HepG2 (cell line): ENCODE measurements around the gene PLEKHA5. TPM values are rescaled to one million over a fixed set of nuclear protein-coding genes. Genes with fewer than 3 reads are reported as not detected.

Experiments
- ATAC-seq: fragments of 200-7000 bp; cut with Tn5 transposase; 3 replicates; pipeline ENCODE4 v1.9.1; 2020; ENCODE audit warnings: mild to moderate bottlenecking, moderate library complexity
- BruUV-seq: library from RNA; stranded (reverse); fragments of 400-500 nt; replicated peaks from 2 replicates; lab custom pipeline; 2021; lab: Mats Ljungman, UMichigan
- CTCF ChIA-PET: fragments of 300-600 bp; formaldehyde crosslinking; extraction: SDS; loops from one replicate; lab custom pipeline; 2021; ENCODE audit warnings: low total read pairs, inconsistent platforms, low intra/inter-chr PET ratio; lab: Yijun Ruan, JAX
- POLR2A ChIA-PET: fragments of 350-600 bp; sonication (Branson Sonifier 250); formaldehyde crosslinking; loops from one replicate; lab custom pipeline; 2020; ENCODE audit warnings: antibody characterized with exemption, inconsistent platforms; lab: Yijun Ruan, JAX
- DNase-seq: peaks from one replicate; pipeline ENCODE4 v3.0.0-alpha.2; 2015; ENCODE audit warnings: low spot score
- FAIRE-seq: peaks from 3 replicates; lab custom pipeline; 2011; peaks lifted over from hg19 to GRCh38; lab: Jason Lieb, UNC
- H2AFZ ChIP-seq: one replicate; pipeline ENCODE4 v1.6.1; 2011; ENCODE audit warnings: low read length, inconsistent platforms
- H3K27ac ChIP-seq: fragments of 300-600 bp; 3 replicates; pipeline ENCODE4 v1.8.0; 2011; ENCODE audit warnings: mixed run types, mild to moderate bottlenecking, mixed read lengths, low read length, inconsistent platforms; ENCODE audit not compliant: insufficient read depth; ENCODE audit errors: extremely low read length
- H3K27me3 ChIP-seq, 2 experiments: fragments of 200-600 bp in 1 of 2; 2 replicates in 1 of 2; 3 replicates in 1 of 2; pipeline versions ENCODE4 v1.6.0 to v1.8.0; 2011; ENCODE audit warnings: low read length in 2 of 2, mild to moderate bottlenecking in 2 of 2, moderate library complexity in 2 of 2, inconsistent platforms in 1 of 2; ENCODE audit not compliant: insufficient read depth in 2 of 2, control insufficient read depth in 1 of 2
- H3K36me3 ChIP-seq, 2 experiments: fragments of 200-600 bp in 1 of 2; replicated peaks in 1 of 2; 2 replicates in 1 of 2; 3 replicates in 1 of 2; pipeline versions ENCODE4 v1.5.1 to v1.8.0; 2011; ENCODE audit warnings: low read length in 2 of 2, inconsistent platforms in 1 of 2; ENCODE audit not compliant: insufficient read depth in 2 of 2, control insufficient read depth in 1 of 2
- H3K4me1 ChIP-seq: 2 replicates; pipeline ENCODE4 v1.5.1; 2012; ENCODE audit warnings: low read length, inconsistent platforms; ENCODE audit not compliant: insufficient read depth
- H3K4me2 ChIP-seq: 2 replicates; pipeline ENCODE4 v1.6.0; 2011; ENCODE audit warnings: low read depth, low read length, inconsistent platforms
- H3K4me3 ChIP-seq, 3 experiments: fragments of 200-600 bp in 1 of 3; sonication (generic), shearing (Covaris generic) in 1 of 3; replicated peaks in 1 of 3; 2 replicates each; pipeline ENCODE4 v1.5.1; 2011 to 2016; ENCODE audit warnings: low read length in 3 of 3, inconsistent platforms in 2 of 3, low read depth in 2 of 3, mild to moderate bottlenecking in 2 of 3, control low read depth in 1 of 3, mixed read lengths in 1 of 3; ENCODE audit not compliant: insufficient read depth in 1 of 3
- H3K79me2 ChIP-seq: one replicate; pipeline ENCODE4 v1.6.1; 2011; ENCODE audit warnings: low read length, inconsistent platforms; ENCODE audit not compliant: insufficient read depth
- H3K9ac ChIP-seq: 2 replicates; pipeline ENCODE4 v1.6.0; 2011; ENCODE audit warnings: mild to moderate bottlenecking, low read depth, low read length, inconsistent platforms; ENCODE audit not compliant: insufficient read depth
- H3K9me3 ChIP-seq: 2 replicates; pipeline ENCODE4 v1.5.1; 2012; ENCODE audit warnings: mild to moderate bottlenecking, low read length
- H4K20me1 ChIP-seq: 2 replicates; pipeline ENCODE4 v1.6.0; 2011; ENCODE audit warnings: inconsistent platforms, mild to moderate bottlenecking, low read length, moderate library complexity; ENCODE audit not compliant: insufficient read depth
- AHDC1 ChIP-seq: sonication (generic); formaldehyde crosslinking; IDR thresholded peaks from 2 replicates; pipeline ENCODE4 v1.5.1; 2020; ENCODE audit warnings: mild to moderate bottlenecking, missing genetic modification reagents, borderline replicate concordance
- BCL6 ChIP-seq: IDR thresholded peaks from 2 replicates; pipeline ENCODE4 v1.6.1; 2016; ENCODE audit warnings: missing genetic modification reagents, missing compliant biosample characterization
- FOXM1 ChIP-seq: sonication (generic); formaldehyde crosslinking; IDR thresholded peaks from 2 replicates; pipeline ENCODE4 v1.5.0; 2020; ENCODE audit warnings: missing genetic modification reagents
- HMG20A ChIP-seq: IDR thresholded peaks from 2 replicates; pipeline ENCODE4 v1.6.1; 2016; ENCODE audit warnings: borderline replicate concordance
- HMGXB4 ChIP-seq, 2 experiments: sonication (generic) in 1 of 2; formaldehyde crosslinking in 1 of 2; IDR thresholded peaks; 2 replicates each; pipeline versions ENCODE4 v1.4.0 to v1.6.1; 2018 to 2020; ENCODE audit warnings: missing genetic modification reagents in 2 of 2, borderline replicate concordance in 1 of 2, low read depth in 1 of 2, mild to moderate bottlenecking in 1 of 2, missing biosample characterization in 1 of 2
- MAFF ChIP-seq: IDR thresholded peaks from 2 replicates; pipeline ENCODE4 v1.6.1; 2011; ENCODE audit warnings: low read depth, low read length, improper control_type of control experiment
- MAFK ChIP-seq, 2 experiments: IDR thresholded peaks in 1 of 2; conservative IDR thresholded peaks in 1 of 2; 2 replicates each; pipeline ENCODE4 v1.6.1; 2011; ENCODE audit warnings: improper control_type of control experiment in 2 of 2, low read length in 2 of 2
- PITX1 ChIP-seq: sonication (generic); formaldehyde crosslinking; IDR thresholded peaks from 2 replicates; pipeline ENCODE4 v1.5.1; 2020; ENCODE audit warnings: mild to moderate bottlenecking, missing genetic modification reagents
- ZNF207 ChIP-seq: fragments of 450-650 bp; IDR thresholded peaks from 2 replicates; pipeline ENCODE4 v1.6.1; 2016; ENCODE audit warnings: antibody characterized with exemption, borderline replicate concordance
- ZNF350 ChIP-seq: sonication (generic); formaldehyde crosslinking; IDR thresholded peaks from 2 replicates; pipeline ENCODE4 v1.4.0; 2020; ENCODE audit warnings: mild to moderate bottlenecking, low read depth, missing genetic modification reagents, borderline replicate concordance
- WGBS: methylation state at CpG from one replicate; pipeline ENCODE4 v1.1.6; 2017; ENCODE audit warnings: low lambda C conversion rate; 5-methylcytosine and 5-hydroxymethylcytosine counted together
- in situ Hi-C: cut with HindIII; loops from 2 replicates; pipeline ENCODE4 v1.10.0; 2017; ENCODE audit warnings: low pct_unique_long_range_greater_than_20kb; ENCODE audit not compliant: extremely low pct_ligation_motif_present
- intact Hi-C: fragments of 100-400 bp; cut with micrococcal nuclease; formaldehyde crosslinking; loops from one replicate; pipeline ENCODE4 v1.10.0; 2022; ENCODE audit not compliant: unreplicated experiment
- polyA plus RNA-seq, 8 experiments: library from polyadenylated mRNA; depleted of rRNA in 3 of 8; stranded (reverse) in 7 of 8; unstranded in 1 of 8; fragments of >200 nt; fragmentation: Illumina TruSeq in 4 of 8; extraction: Trizol in 4 of 8; gene quantifications; 2 replicates each; pipeline versions ENCODE4 v1.2.1 to v1.2.3, GENCODE V29; 2011 to 2016; ENCODE audit warnings: low read depth in 4 of 8, missing spikeins in 1 of 8, mixed read lengths in 1 of 8; ENCODE audit not compliant: insufficient read depth in 1 of 8
- total RNA-seq, 5 experiments: library from RNA; depleted of rRNA; stranded (reverse); fragments of >200 nt; fragmentation: Illumina TruSeq; extraction: Trizol; gene quantifications; 2 replicates each; pipeline ENCODE4 v1.2.3, GENCODE V29; 2016; ENCODE audit warnings: low read depth in 1 of 5

The PLEKHA5 gene
- total and polyA plus RNA-seq, 2 of the 13 experiments (the other 11 are each of a cell fraction or from before 2014, with no cell fraction given): 4.2 to 15.4 TPM

- no peak overlapping the region for H3K9ac ChIP-seq
- H3K4me3 ChIP-seq: no peak overlapping the region
- CTCF ChIA-PET: no interaction called here
- H2AFZ ChIP-seq: no peak overlapping the region
- no peak overlapping the region for H3K27ac ChIP-seq
- no peaks in the 10 kb centered on the region for H3K27me3 ChIP-seq
- H3K79me2 ChIP-seq: no peaks in the 10 kb centered on the region
- WGBS: 98% methylated on average over 7 of the region's 7 CpGs
- ATAC-seq (no peak), DNase-seq (no peak), FAIRE-seq (no peak)
- no peaks in the 10 kb centered on the region for H3K4me1 ChIP-seq
- no peak overlapping the region for H3K4me2 ChIP-seq
- no peaks in the 10 kb centered on the region for H3K9me3 ChIP-seq
- TF ChIP-seq MAFF (peak; percentile 90), HMG20A (CRISPR knock-in tag) (no peak), PITX1 (CRISPR knock-in tag) (no peak), MAFK (conservative IDR thresholded peaks at IDR 0.05 in 1 of 2, IDR thresholded peaks at IDR 0.05 in 1 of 2; ENCODE audit: low read length in 2 of 2) (peak; percentile 79 to 91)
- in situ Hi-C loops: loop anchor here (25.0 kb wide), 1 partner anchor 862 kb away; no protein-coding TSS in a partner anchor
- intact Hi-C loops: no loop called here
- H3K36me3 ChIP-seq: no peaks in the 10 kb centered on the region
- BruUV-seq: no TSS peak
- no peaks in the 10 kb centered on the region for H4K20me1 ChIP-seq
- POLR2A ChIA-PET: no interaction called here
These were observed 169.5 kb downstream of the PLEKHA5 start for GRCh38 chr12:19298836-19299605.

- Histone ChIP-seq H2AFZ (no peak overlapping the region), H3K27ac (no peak overlapping the region), H3K9me3 (no peaks in the 10 kb centered on the region), H3K4me3 (no peak overlapping the region), H3K36me3 (no peaks in the 10 kb centered on the region), H4K20me1 (no peaks in the 10 kb centered on the region), H3K79me2 (no peaks in the 10 kb centered on the region), H3K4me1 (no peaks in the 10 kb centered on the region), H3K4me2 (no peak overlapping the region), H3K9ac (no peak overlapping the region), H3K27me3 (no peaks in the 10 kb centered on the region)
- ATAC-seq (no peak), FAIRE-seq (no peak), DNase-seq (no peak)
- intact Hi-C loops: no loop called here
- no TSS peak for BruUV-seq
- in situ Hi-C loops: loop anchor here (25.0 kb wide), 2 partner anchors 437 to 862 kb away; no protein-coding TSS in a partner anchor
- WGBS: 95% methylated on average over 3 of the region's 3 CpGs
- CTCF ChIA-PET: no interaction called here
- POLR2A ChIA-PET: no interaction called here
- TF ChIP-seq BCL6 (CRISPR knock-in tag): no peak
- TF ChIP-seq AHDC1 (CRISPR knock-in tag): no peak
- no peak for TF ChIP-seq HMGXB4 (CRISPR knock-in tag; IDR thresholded peaks at IDR 0.05; ENCODE audit: borderline replicate concordance in 1 of 2, low read depth in 1 of 2)
- TF ChIP-seq ZNF207: no peak
- TF ChIP-seq ZNF350: no peak
- no peak for TF ChIP-seq FOXM1 (CRISPR knock-in tag)
These were observed 170.2 kb downstream of the PLEKHA5 start for GRCh38 chr12:19299765-19300164.
